GM12801 (cell line): ENCODE results near the gene HLA-C.

Experiments
- CTCF ChIP-seq: IDR thresholded peaks from one replicate; pipeline ENCODE4 v1.5.1; 2011; ENCODE audit warnings: control low read depth; ENCODE audit not compliant: insufficient read length; ENCODE audit errors: extremely low read depth

Gene HLA-C

GRCh38 chr6:31287619-31288018, 15.7 kb upstream of the HLA-C start:
- TF ChIP-seq CTCF: no peak

- TF ChIP-seq CTCF: no peak
Measured at GRCh38 chr6:31285982-31286381, 14.1 kb upstream of the HLA-C start.

GRCh38 chr6:31285486-31285885, 13.6 kb upstream of the HLA-C start:
- TF ChIP-seq CTCF: no peak

GRCh38 chr6:31272836-31273626, 1.1 kb upstream of the HLA-C start:
- no peak for TF ChIP-seq CTCF

GRCh38 chr6:31272436-31272835, 544 bp upstream of the HLA-C start:
- TF ChIP-seq CTCF: no peak

- no peak for TF ChIP-seq CTCF
Measured at GRCh38 chr6:31270788-31271640, 878 bp downstream of the HLA-C start.

GRCh38 chr6:31268836-31269235, 3.1 kb downstream of the HLA-C start:
- TF ChIP-seq CTCF: no peak
